ENCODE results near the gene TNFRSF4.

The TNFRSF4 gene

GRCh38 chr1:1217621-1218523, 3.9 kb upstream of the TNFRSF4 start:
- peak in 1 of 2 donors; percentile 51 for DNase-seq (ENCODE audit: low read depth in 2 of 2)

- peak in 1 of 2 donors; percentile 52 for DNase-seq (ENCODE audit: low read depth in 2 of 2)
Measured at GRCh38 chr1:1216770-1217620, 3.0 kb upstream of the TNFRSF4 start.

- no peak for DNase-seq (ENCODE audit: low read depth in 2 of 2)
Measured at GRCh38 chr1:1215881-1216605, 2.1 kb upstream of the TNFRSF4 start.

- no peak for DNase-seq (ENCODE audit: low read depth in 2 of 2)
Measured at GRCh38 chr1:1215080-1215676, 1.2 kb upstream of the TNFRSF4 start.

GRCh38 chr1:1212780-1213344, 1.1 kb downstream of the TNFRSF4 start:
- DNase-seq (ENCODE audit: low read depth in 2 of 2): no peak

DNA sequence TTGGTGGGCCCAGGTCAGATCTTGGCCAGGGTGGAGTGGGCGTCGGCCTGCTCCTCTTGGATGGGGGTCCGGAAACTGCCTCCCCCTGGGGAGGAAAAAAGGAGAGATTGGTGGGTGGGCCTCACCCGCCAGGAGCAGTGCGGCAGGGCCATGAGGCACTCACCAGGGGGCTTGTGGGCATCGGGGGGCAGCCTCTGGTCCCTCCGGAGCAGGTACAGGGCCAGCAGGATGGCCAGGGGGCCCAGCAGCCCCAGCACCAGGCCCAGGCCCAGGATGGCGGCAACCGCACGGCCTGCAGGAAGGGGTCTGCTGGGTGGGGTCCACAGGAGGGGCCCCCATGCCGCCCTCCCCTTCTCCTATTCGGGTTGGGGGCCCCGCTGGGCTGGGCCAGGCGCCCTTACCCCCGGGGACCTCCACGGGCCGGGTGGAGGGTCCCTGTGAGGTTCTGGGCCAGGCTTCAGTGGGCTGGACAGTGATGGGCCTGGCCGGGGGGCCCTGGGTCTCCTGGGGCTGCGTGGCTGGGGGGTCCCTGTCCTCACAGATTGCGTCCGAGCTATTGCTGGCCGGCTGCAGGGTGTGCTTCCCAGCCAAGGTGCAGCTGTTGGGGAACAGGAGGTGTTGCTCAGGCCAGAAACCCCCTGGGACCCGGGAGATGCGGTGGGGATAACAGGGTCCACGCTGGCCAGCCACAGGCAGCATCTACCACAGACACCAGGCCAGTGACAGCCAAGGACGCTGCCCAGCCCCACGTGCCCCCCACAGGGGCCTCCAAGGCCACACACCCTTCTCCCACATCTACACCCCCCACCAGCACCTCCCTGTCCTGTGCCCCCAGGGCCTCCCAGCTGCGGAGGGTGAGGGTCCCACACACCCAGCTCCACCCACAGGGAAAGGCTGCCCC, 2.2 kb downstream of the TNFRSF4 start:
- DNase-seq (ENCODE audit: low read depth in 2 of 2): no peak

GRCh38 chr1:1210726-1211540, 3.0 kb downstream of the TNFRSF4 start:
- DNase-seq (ENCODE audit: low read depth in 2 of 2): no peak

DNA sequence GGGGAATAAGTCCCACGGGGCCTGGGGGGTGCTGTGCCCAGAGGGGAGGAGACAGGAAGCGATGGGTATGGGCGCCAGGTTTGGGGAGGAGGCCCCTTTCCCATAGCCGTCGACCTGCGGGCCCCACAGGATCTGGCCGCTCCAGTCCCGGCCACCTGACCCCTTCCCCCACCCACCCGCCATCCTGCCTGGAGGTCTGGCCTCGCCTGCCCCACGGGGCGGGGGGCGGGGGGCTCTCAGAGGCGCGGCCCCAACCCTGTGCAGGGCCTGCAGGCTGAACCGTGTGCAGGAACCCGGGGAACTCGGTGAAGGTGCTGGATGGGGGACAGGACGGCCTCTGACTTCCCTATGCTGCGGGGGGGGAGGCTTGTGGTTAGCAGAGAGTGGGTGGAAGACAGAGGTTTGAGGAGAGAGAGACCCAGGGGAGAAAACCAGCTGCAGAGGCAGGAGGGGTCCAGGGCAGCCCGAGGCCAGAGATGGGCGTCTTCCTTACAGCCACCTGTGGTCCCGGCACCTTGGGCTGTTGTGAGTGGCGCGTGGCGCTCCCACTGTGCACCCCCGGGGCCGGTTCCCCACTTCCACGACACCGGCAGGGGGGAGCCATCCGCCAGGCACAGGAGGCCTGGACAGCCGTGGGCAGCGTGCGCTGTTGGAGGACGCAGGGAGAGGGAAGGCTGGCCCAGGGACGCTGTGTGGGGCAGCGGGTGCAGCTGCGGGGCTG, 5.1 kb downstream of the TNFRSF4 start:
- DNase-seq (ENCODE audit: low read depth in 2 of 2): peak in 1 of 2 donors; percentile 65

- DNase-seq (ENCODE audit: low read depth in 2 of 2): no peak
Measured at GRCh38 chr1:1207571-1207892, 6.4 kb downstream of the TNFRSF4 start.

GRCh38 chr1:1206966-1207531, 6.9 kb downstream of the TNFRSF4 start:
- DNase-seq (ENCODE audit: low read depth in 2 of 2): no peak

DNA sequence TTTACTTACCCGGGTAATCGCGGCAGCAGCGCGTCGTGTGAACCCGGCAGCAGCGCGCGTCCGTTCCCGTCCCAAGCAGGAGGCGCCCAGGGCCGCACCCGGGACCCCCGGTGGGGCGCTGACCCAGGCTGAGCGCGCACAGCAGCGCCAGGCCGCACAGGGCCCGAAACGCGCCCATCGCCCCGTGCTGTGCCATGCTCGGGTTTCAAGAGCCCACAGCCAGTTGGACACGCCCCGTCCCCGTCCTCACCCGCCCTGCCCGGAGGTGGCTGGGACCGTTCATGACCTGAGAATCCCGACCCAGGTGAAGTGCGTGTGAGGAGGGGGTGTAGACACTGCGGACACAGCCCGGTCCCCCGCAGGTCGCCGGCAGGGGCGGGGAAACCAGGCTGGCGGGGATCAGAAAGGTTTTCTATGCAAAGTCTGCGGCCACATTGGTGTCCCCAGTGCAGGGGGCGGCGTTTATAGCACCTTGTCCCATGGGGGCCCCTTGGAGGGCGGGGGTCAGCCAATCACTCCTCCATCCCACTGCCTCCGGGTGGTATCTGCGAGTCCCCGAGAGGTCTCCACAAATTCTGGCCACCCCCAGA, 7.5 kb downstream of the TNFRSF4 start, which contains the start of gene TNFRSF18:
TNFRSF18 (minus strand) TSS at position 217 of the 590 bp plus-strand sequence; CDS start at position 196, 21 bp downstream.
- DNase-seq (ENCODE audit: low read depth in 2 of 2): peak in 1 of 2 donors; percentile 48

- DNase-seq (ENCODE audit: low read depth in 2 of 2): no peak
Measured at GRCh38 chr1:1205769-1206375, 8.1 kb downstream of the TNFRSF4 start.

DNA sequence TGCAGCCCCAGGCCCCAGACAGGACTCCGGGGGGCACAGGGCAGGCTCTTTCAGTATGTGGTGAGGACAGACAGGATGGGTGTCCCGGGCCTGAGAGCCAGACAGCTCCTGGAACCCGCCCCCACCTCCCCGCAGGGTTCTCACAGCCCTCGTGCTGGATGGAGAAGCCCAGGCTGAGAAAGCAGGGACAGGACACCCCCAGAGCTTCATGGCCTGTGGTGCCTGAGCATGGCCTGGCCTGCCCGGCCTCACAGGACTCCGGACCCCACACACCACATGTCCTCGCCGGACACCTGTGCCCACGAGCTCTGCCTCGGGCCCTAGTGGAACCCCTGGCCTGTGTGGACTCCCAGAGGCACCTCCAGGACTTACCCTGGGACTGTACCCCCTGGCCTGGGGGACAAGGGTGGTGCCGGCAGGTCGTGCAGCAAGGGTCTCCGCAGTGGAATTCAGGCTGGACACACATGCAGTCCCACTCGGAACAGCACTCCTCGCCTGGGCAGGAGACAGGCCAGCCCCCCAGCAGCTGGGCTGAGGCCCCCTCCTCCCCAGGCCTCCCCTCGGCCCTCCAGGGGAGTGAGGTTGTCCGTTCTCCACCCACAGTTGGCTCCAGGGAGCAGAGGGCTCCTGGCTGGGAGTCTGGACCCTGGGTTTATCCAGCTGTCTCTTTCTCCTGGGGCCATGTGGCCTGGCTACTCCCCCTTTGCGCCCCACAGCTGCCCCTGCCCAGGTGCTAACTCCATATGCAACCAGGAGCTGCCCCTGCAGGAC, 8.8 kb downstream of the TNFRSF4 start:
- no peak for DNase-seq (ENCODE audit: low read depth in 2 of 2)

DNA sequence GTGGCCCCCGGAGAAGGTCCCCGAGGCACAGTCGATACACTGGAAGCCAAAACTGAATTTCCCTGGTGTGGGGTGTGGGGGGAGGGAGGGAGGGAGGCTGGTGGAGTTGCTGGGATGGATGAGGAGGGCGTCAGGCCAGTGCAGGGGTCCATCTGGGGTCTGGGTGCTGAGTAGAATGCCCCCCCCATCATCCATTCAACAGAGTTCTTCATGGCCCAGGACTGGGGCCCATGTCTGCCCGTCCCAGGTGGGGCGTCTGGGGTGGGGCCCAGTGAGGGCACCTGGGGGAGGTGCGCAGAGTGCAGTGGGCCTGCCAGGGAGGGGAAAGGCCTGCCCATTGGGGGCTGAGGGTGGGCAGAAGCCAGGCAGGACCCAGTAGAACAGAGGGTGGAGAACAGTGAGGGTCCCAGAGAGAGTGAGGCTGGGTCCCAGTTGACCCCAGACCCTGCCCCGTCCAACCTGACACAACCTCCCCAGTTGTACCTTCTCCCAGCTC, 9.5 kb downstream of the TNFRSF4 start:
- no peak for DNase-seq (ENCODE audit: low read depth in 2 of 2)

DNA sequence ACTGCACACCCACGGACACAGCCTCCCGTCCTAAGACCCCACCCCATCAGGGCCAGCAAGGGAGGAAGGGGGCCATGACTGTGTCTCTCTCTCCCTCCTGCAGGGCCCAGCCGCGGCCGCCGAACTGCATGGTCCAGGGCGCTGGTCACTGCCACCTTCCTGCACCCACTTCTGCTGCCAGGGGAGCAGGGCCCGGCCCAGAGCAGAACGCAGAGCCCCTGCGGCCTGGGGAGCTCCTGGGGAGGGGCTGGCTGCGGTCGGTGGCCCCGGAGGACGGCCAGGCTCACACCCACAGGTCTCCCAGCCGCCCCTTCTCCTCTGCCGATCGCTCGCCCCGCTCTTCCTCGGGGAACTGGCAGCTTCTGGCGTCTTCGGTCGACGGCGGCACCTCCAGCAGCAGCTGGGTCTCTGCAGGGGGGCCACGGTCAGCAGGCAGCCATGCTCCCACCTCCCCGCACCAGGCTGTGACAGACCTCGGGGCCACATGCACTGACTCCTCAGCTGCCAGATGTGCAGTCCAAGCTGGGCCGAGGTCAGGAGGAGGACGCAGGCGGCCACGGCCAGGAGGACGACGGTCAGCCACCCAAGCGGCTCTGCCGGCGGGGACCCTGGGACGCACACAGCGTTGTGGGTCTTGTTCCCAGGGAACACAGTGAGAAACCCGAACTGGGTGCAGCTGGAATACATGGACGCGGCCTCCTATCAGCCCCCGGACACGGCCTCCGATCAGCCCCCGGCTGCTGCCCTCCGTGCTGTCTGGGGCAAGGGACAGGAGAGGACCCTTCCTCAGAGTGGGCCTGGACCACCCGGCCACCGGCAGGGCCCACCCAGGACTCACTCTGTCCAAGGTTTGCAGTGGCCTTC, 10.2 kb downstream of the TNFRSF4 start:
- no peak for DNase-seq (ENCODE audit: low read depth in 2 of 2)
